Stimulated activated CD8-positive, alpha-beta memory T cell treated with anti-CD3 and anti-CD28 coated beads, Interleukin-15, amount 100 ng/mL, for 4 hours (primary cell): Measurements from ENCODE around the gene SYT7.
"Not testable (repeated sequence)": the region's sequence is repeated elsewhere in the genome, so short reads cannot be mapped to it uniquely, and the experiment has no call there.

Experiments used
- DNase-seq, 2 donors: peaks; one replicate each; pipeline ENCODE4 v3.0.0-alpha.2; 2020; ENCODE audit warnings: low read depth in 2 of 2

Gene SYT7

DNA sequence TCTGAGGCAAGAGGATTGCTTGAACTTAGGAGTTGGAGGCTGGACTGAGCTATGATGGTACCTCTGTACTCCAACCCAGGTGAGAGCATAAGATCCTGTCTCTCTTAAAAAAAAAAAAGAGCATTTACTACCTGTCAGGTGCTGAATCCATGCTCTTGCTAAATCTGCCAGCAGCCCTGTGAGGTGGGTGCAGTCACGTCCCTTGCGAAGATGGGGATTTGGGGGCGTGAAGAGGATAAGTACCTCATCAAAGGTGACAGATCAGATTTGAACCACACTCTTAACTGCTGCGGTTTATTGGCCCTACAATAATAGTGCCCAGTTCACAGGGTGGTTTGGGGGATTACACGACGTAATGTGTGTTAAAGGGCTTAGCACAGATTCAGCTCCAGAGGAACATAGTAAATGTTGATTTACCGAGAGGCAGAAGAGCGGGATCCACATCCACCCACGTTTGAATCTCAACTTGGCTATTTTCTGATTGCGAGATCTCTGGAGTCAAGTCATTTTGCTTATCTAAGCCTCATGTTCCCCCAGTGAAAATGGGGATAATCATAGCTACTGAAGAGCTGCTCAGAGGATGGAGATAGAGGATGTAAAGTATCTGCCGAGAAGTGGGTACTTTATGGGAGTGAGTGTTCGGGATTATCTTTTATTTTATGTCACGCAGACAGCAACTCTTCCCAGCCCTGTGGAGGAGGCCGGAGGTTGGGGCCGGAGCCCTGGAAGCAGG lies 100.4 kb downstream of the SYT7 start:
- DNase-seq = no peak

DNA sequence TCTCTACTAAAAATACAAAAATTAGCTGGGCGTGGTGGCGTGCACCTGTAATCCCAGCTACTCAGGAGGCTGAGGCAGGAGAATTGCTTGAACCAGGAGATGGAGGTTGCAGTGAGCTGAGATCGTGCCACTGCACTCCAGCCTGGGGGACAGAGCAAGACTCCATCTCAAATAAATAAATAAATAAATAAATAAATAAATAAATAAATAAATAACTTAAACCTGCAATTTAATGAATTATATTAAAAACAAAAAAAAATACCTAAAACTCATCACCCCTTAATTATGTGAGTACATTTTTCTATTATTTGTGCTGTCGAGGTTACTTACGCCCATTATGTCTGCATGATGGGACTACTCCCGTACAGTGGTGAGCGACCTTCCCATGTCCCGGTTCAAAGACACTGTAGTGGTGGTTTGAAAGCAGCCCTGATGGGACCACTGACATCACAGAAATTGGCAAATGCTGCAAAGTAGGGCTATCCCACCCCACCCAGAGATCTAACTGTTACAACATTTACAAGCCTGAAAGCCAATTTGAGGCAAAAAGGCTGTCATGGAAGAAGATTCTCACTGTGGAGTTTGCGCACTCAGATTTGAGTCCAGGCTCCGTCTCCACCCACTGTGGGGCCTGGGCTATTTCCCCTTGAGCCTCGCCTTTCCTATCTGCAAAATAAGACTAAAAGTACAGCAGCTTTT lies 101.4 kb downstream of the SYT7 start:
- not testable (repeated sequence) for DNase-seq

GRCh38 chr11:61477727-61478148 lies 103.1 kb downstream of the SYT7 start:
- peak; percentile 10 to 19 for DNase-seq

DNA sequence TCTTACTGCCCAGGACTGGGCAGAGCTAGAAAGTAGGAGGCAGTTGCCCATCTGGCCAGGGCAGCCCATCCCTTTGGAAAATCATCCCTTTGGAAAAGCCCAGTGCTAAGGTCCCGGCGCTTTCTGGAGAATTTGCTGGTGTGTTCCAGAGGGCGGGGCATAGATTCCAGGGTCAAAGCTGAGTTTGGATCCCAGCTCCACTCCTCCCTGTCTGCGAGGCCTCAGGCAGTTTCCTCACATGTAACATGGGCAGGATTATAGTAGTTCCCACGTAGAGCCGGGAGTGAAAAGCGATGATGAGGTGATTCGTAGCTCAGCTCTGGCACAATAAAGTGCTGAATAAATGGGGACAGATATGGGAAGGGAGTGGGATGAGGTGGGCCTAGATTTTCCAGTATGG lies 103.8 kb downstream of the SYT7 start:
- no peak for DNase-seq

- DNase-seq = no peak
These were observed 104.5 kb downstream of the SYT7 start for GRCh38 chr11:61476371-61476770.

DNA sequence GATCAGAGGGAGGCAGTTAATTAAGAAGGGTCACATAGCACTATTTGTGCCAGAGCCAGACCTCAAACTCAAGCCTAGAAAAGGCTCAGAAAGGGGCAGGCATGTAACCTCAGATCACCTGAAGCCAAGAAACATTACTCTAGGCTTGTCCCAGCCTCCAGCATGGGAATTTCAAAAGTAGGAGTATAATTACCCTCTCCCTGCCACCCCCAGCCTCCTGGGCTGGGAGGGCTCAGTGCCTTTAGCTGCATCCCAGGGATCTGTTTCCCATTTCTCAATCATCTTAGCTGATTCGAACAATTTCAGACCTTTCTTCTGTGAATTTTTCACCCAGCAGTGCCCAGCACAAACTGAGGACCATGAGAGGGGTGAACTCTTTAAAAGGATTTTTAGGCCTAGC lies 105.4 kb downstream of the SYT7 start:
- DNase-seq = no peak

DNA sequence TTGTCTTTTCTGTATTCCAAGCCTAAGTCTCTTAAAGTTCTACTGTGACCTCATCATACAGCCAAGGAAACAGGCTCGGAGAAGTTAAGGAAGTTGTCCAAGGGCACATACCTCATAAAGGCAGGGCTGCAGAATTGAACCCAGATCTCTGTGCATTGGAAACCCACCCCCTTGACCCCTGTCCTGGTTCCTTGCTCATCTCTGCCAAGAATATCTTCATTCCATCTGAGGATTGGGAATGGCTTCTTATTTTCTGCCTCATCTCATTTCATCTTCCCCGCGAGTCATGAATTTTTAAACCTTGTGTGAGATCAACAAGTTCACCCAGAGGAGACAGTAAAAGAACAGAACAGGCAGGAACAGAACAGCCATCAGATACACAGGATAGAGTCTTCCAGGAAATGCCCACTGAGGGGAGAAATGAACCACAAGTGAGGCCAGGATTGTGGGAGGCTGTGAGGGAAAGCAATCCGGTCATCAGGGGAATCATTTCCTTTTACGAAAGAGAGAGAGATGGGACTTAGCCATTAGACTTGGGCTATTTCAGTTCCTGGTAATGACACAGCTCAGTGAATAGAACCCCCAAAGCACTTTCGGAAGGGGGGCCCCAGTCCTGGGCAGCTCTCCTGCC lies 106.7 kb downstream of the SYT7 start:
- DNase-seq = no peak

- no peak for DNase-seq
These were observed 107.4 kb downstream of the SYT7 start for GRCh38 chr11:61473370-61474012.

GRCh38 chr11:61472868-61473267 lies 108.0 kb downstream of the SYT7 start:
- no peak for DNase-seq

DNA sequence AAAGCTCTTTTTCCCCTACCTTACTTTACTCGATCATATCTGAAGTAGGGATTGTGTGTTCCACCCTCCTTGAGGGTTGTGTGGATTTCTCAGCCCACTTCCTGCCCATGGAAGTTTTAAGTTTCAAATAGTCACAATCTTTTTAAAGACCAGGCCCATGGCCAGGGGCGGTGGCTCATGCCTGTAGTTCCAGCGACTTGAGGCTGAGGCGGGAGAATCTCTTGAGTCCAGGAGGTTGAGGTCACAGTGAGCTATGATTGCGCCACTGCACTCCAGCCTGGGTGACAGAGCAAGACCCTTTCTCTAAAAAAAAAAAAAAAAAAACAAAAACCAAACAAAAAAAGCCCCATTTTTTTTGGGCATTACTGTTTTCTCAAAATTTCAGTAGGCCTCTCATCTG lies 108.6 kb downstream of the SYT7 start:
- no peak for DNase-seq

- no peak for DNase-seq
These were observed 112.9 kb downstream of the SYT7 start for GRCh38 chr11:61468002-61468401.

DNA sequence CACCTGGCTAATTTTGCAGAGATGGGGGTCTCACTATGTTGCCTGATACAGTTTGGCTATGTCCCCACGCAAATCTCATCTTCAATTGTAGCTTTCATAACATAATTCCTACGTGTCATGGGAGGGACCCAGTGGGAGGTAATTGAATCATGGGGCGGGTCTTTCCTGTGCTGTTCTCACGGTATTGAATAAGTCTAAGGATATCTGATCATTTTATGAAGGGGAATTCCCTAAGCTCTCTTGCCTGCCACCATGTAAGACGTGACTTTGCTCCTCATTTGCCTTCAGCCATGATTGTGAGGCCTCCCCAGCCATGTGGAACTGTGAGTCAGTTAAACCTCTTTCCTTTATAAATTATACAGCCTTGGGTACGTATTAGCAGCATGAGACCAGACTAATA lies 113.3 kb downstream of the SYT7 start:
- DNase-seq = not testable (repeated sequence)
